ENCODE results near the gene TMEM271. TPM values are rescaled to one million over a fixed set of nuclear protein-coding genes. Genes with fewer than 3 reads are reported as not detected.
"Not testable (repeated sequence)": the region's sequence is repeated elsewhere in the genome, so short reads cannot be mapped to it uniquely, and the experiment has no call there.

The TMEM271 gene
- total and polyA plus RNA-seq, 2 donors: 0.02 to 0.05 TPM

DNA sequence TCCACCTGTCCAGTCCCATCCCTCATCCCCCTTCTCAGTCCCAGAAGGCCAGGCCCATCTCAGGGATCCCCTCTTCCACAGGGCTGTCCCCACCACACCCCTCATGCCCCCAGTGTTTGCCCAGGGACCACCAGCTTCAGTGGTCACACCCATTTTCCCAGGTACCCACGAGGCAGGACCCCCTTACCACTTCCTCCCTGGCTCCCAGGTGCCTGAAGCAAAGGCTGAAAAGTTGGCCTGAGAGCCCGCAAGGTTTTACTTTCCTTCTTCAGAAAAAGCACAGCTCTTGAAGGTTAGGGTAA lies 7.8 kb downstream of the TMEM271 start:
- WGBS: 50% methylated on average over 2 of the region's 2 CpGs
- Histone ChIP-seq H3K4me3 (ENCODE audit: low read length in 2 of 2) (no peak overlapping the region), H3K36me3 (ENCODE audit: control insufficient read depth in 2 of 2, insufficient read depth in 2 of 2, low read length in 1 of 2) (no peaks in the 10 kb centered on the region), H3K9me3 (ENCODE audit: control insufficient read depth in 2 of 2, insufficient read depth in 1 of 2, low read length in 1 of 2) (peaks cover 0 to 4% of the 10 kb centered on the region in 2 donors), H3K27me3 (ENCODE audit: control insufficient read depth in 2 of 2, insufficient read depth in 1 of 2, low read length in 1 of 2) (peaks cover 4 to 21% of the 10 kb centered on the region in 2 donors), H3K27ac (ENCODE audit: low read depth in 1 of 2, low read length in 1 of 2) (no peak overlapping the region), H3K4me1 (ENCODE audit: control insufficient read depth in 2 of 2, insufficient read depth in 2 of 2, low read length in 2 of 2) (no peaks in the 10 kb centered on the region)
- no peak for DNase-seq (ENCODE audit: low read depth in 6 of 9, low spot score in 9 of 9)

- Histone ChIP-seq H3K36me3 (ENCODE audit: control insufficient read depth in 2 of 2, insufficient read depth in 2 of 2, low read length in 1 of 2) (no peaks in the 10 kb centered on the region), H3K27me3 (ENCODE audit: control insufficient read depth in 2 of 2, insufficient read depth in 1 of 2, low read length in 1 of 2) (peaks cover 0 to 15% of the 10 kb centered on the region in 2 donors), H3K27ac (ENCODE audit: low read depth in 1 of 2, low read length in 1 of 2) (no peak overlapping the region), H3K4me3 (ENCODE audit: low read length in 2 of 2) (no peak overlapping the region), H3K4me1 (ENCODE audit: control insufficient read depth in 2 of 2, insufficient read depth in 2 of 2, low read length in 2 of 2) (no peaks in the 10 kb centered on the region), H3K9me3 (ENCODE audit: control insufficient read depth in 2 of 2, insufficient read depth in 1 of 2, low read length in 1 of 2) (peaks cover 0 to 4% of the 10 kb centered on the region in 2 donors)
- WGBS: 89% methylated on average over 10 of the region's 10 CpGs
- DNase-seq (ENCODE audit: low read depth in 6 of 9, low spot score in 9 of 9): no peak
These were observed 8.4 kb downstream of the TMEM271 start for GRCh38 chr4:567457-568350.

DNA sequence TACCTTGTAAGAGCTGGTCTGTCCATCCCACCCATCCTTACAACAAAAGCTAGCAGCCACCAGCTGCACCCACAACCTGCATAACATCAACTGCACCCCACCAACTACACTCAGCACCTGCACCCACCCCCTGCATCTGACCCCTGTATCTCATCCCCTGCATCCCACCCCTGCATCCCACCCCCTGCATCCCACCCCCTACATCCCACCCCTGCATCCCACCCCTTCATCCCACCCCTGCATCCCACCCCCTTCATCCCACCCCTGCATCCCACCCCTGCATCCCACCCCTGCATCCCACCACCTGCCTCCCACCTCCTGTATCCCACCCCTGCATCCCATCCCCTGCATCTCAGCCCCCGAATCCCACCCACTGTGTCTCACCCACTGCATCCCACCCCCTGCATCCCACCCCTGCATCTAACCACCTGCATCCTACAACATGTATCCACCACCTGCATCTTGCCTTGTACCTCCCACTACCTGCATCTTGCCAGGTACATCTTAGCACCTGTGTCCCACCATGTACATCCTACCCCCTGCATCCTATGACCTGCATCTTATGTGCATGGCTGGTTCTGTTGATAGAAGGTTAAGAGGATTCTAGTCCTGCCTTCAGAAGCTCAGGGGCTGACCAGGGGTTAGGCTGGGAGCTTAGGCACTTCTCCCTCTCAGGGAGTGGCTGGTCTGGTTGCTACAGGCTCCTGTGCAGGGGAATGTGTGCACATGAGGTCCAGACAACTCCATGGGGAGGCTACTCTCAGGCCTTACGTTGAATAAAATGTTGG lies 9.4 kb downstream of the TMEM271 start:
- Histone ChIP-seq H3K36me3 (ENCODE audit: control insufficient read depth in 2 of 2, insufficient read depth in 2 of 2, low read length in 1 of 2) (no peaks in the 10 kb centered on the region), H3K4me1 (ENCODE audit: control insufficient read depth in 2 of 2, insufficient read depth in 2 of 2, low read length in 2 of 2) (no peaks in the 10 kb centered on the region), H3K27ac (ENCODE audit: low read depth in 1 of 2, low read length in 1 of 2) (no peak overlapping the region), H3K9me3 (ENCODE audit: control insufficient read depth in 2 of 2, insufficient read depth in 1 of 2, low read length in 1 of 2) (peaks cover under 1 to 8% of the 10 kb centered on the region in 2 donors), H3K27me3 (ENCODE audit: control insufficient read depth in 2 of 2, insufficient read depth in 1 of 2, low read length in 1 of 2) (peaks cover 0 to 7% of the 10 kb centered on the region in 2 donors), H3K4me3 (ENCODE audit: low read length in 2 of 2) (no peak overlapping the region)
- DNase-seq (ENCODE audit: low read depth in 6 of 9, low spot score in 9 of 9): no peak
- WGBS: 82% methylated on average over 2 of the region's 2 CpGs

DNA sequence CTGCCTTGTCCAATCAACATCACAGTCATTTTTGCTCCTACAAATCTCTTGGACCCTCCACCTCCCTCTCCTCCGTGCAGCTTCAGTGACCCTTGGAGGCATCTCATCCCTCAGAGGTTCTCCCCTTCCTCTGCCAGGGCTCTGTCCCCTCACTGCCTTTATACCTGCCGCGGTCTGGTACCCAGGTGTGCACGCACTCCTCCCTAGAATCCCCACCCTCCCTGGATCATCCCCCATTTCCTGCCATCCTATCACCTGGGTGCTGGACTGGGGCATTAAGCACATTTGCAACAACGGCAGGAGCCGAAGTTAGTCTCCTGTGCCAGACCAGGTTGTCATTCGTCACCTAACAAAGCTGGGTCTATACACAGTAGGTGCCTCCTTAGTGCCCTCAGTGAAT lies 10.1 kb downstream of the TMEM271 start:
- Histone ChIP-seq H3K4me3 (ENCODE audit: low read length in 2 of 2) (no peak overlapping the region), H3K27me3 (ENCODE audit: control insufficient read depth in 2 of 2, insufficient read depth in 1 of 2, low read length in 1 of 2) (peaks cover 0 to 6% of the 10 kb centered on the region in 2 donors), H3K4me1 (ENCODE audit: control insufficient read depth in 2 of 2, insufficient read depth in 2 of 2, low read length in 2 of 2) (no peaks in the 10 kb centered on the region), H3K27ac (ENCODE audit: low read depth in 1 of 2, low read length in 1 of 2) (no peak overlapping the region), H3K36me3 (ENCODE audit: control insufficient read depth in 2 of 2, insufficient read depth in 2 of 2, low read length in 1 of 2) (no peaks in the 10 kb centered on the region), H3K9me3 (ENCODE audit: control insufficient read depth in 2 of 2, insufficient read depth in 1 of 2, low read length in 1 of 2) (peaks cover 3 to 15% of the 10 kb centered on the region in 2 donors)
- 93% methylated on average over 7 of the region's 7 CpGs for WGBS
- DNase-seq (ENCODE audit: low read depth in 6 of 9, low spot score in 9 of 9): no peak

- not testable (repeated sequence) for H3K27ac ChIP-seq (ENCODE audit: low read depth in 1 of 2, low read length in 1 of 2); H3K36me3 ChIP-seq (ENCODE audit: control insufficient read depth in 2 of 2, insufficient read depth in 2 of 2, low read length in 1 of 2); H3K4me1 ChIP-seq (ENCODE audit: control insufficient read depth in 2 of 2, insufficient read depth in 2 of 2, low read length in 2 of 2); H3K4me3 ChIP-seq (ENCODE audit: low read length in 2 of 2); DNase-seq (ENCODE audit: low read depth in 6 of 9, low spot score in 9 of 9); H3K27me3 ChIP-seq (ENCODE audit: control insufficient read depth in 2 of 2, insufficient read depth in 1 of 2, low read length in 1 of 2)
- peaks cover 3 to 18% of the 10 kb centered on the region in 2 donors for H3K9me3 ChIP-seq (ENCODE audit: control insufficient read depth in 2 of 2, insufficient read depth in 1 of 2, low read length in 1 of 2)
- WGBS: 98% methylated on average over 1 of the region's 1 CpG
These were observed 10.5 kb downstream of the TMEM271 start for GRCh38 chr4:565614-566013.

DNA sequence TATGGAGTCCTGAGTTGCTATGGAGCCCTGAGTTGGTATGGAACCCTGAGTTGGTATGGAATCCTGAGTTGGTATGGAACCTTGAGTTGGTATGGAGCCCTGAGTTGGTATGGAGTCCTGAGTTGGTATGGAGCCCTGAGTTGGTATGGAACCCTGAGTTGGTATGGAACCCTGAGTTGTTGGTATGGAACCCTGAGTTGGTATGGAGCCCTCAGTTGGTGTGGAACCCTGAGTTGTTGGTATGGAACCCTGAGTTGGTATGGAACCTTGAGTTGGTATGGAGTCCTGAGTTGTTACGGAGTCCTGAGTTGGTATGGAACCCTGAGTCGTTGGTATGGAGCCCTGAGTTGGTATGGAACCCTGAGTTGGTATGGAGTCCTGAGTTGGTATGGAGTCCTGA lies 13.6 kb downstream of the TMEM271 start:
- H3K36me3 ChIP-seq (ENCODE audit: control insufficient read depth in 2 of 2, insufficient read depth in 2 of 2, low read length in 1 of 2); DNase-seq (ENCODE audit: low read depth in 6 of 9, low spot score in 9 of 9); H3K4me1 ChIP-seq (ENCODE audit: control insufficient read depth in 2 of 2, insufficient read depth in 2 of 2, low read length in 2 of 2); H3K27ac ChIP-seq (ENCODE audit: low read depth in 1 of 2, low read length in 1 of 2); H3K27me3 ChIP-seq (ENCODE audit: control insufficient read depth in 2 of 2, insufficient read depth in 1 of 2, low read length in 1 of 2); H3K4me3 ChIP-seq (ENCODE audit: low read length in 2 of 2): not testable (repeated sequence)
- WGBS: 90% methylated on average over 2 of the region's 2 CpGs
- peaks cover 5 to 18% of the 10 kb centered on the region in 2 donors for H3K9me3 ChIP-seq (ENCODE audit: control insufficient read depth in 2 of 2, insufficient read depth in 1 of 2, low read length in 1 of 2)

DNA sequence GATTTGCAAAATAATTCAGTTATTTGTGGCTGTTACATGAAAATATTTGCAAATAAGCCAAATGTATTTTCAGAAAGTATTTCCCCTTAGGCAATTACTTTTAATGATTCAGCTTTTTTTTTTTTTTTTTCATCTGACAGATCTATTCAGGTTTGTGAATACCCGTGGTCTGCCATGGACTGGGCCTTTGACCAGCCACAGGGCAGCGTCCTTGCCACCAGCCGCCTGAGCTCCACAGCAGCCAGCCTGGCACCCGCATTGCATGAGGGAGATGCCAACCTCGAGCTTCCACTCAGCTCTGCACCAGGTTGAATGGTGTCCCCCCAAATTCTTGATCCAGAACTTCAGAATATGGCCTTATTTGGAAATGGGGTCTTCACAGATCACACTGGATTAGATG lies 14.7 kb downstream of the TMEM271 start:
- DNase-seq (ENCODE audit: low read depth in 6 of 9, low spot score in 9 of 9): no peak
- H3K27ac ChIP-seq (ENCODE audit: low read depth in 1 of 2, low read length in 1 of 2): no peak overlapping the region
- no peaks in the 10 kb centered on the region for H3K36me3 ChIP-seq (ENCODE audit: control insufficient read depth in 2 of 2, insufficient read depth in 2 of 2, low read length in 1 of 2)
- H3K9me3 ChIP-seq (ENCODE audit: control insufficient read depth in 2 of 2, insufficient read depth in 1 of 2, low read length in 1 of 2): peaks cover 5 to 18% of the 10 kb centered on the region in 2 donors
- no peak overlapping the region for H3K4me3 ChIP-seq (ENCODE audit: low read length in 2 of 2)
- H3K27me3 ChIP-seq (ENCODE audit: control insufficient read depth in 2 of 2, insufficient read depth in 1 of 2, low read length in 1 of 2): no peaks in the 10 kb centered on the region
- H3K4me1 ChIP-seq (ENCODE audit: control insufficient read depth in 2 of 2, insufficient read depth in 2 of 2, low read length in 2 of 2): no peaks in the 10 kb centered on the region
- WGBS: 87% methylated on average over 5 of the region's 5 CpGs

DNA sequence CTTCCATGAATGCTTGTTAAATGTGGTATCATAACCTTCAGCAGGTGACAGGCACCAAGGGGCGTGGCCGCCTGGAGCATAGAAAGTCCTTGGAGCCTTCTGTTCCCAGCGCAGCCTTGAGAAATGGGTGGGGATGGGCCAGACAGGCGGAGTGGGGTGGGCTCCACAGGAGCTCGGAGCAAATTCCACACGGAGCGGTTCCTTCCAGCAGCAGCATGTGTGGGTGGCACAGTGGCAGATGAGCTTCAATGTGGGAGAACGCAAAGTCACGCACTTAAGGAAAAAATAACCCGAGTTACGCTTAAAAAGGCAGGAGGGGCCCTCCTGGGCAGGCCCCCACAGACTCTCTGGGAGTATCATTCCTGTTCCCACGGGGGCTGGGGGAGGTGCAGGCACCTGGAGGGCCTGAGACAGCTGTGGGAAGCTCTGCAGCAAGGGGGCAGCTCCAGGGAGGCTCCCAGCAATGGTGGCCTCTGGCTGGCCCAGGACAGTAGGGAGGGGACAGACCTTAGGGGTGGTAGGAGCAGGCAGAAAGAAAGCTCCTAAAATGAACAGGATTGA lies 15.3 kb downstream of the TMEM271 start:
- no peaks in the 10 kb centered on the region for H3K4me1 ChIP-seq (ENCODE audit: control insufficient read depth in 2 of 2, insufficient read depth in 2 of 2, low read length in 2 of 2)
- DNase-seq (ENCODE audit: low read depth in 6 of 9, low spot score in 9 of 9): no peak
- H3K36me3 ChIP-seq (ENCODE audit: control insufficient read depth in 2 of 2, insufficient read depth in 2 of 2, low read length in 1 of 2): no peaks in the 10 kb centered on the region
- H3K27me3 ChIP-seq (ENCODE audit: control insufficient read depth in 2 of 2, insufficient read depth in 1 of 2, low read length in 1 of 2): no peaks in the 10 kb centered on the region
- WGBS: 87% methylated on average over 12 of the region's 12 CpGs
- no peak overlapping the region for H3K4me3 ChIP-seq (ENCODE audit: low read length in 2 of 2)
- peaks cover 5 to 14% of the 10 kb centered on the region in 2 donors for H3K9me3 ChIP-seq (ENCODE audit: control insufficient read depth in 2 of 2, insufficient read depth in 1 of 2, low read length in 1 of 2)
- H3K27ac ChIP-seq (ENCODE audit: low read depth in 1 of 2, low read length in 1 of 2): no peak overlapping the region

DNA sequence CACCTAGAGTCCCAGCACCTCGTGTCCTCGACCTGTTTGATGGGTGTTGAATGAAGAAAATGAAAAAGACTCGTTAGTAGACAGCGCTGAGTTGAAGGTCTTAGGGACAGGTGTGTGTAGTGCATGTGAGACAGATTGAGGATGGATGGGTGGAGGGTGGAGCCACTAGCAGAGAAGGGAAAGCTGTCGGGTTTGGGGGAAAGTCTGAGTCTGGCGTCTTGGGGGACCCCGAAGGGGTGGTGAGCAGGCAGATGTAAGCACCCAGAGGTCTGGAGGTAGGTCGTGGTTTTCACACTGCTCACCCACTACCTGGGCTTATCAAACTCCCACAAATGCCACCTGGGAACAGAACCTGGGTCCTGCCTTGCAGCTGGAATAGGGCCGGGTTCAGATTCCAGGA lies 16.0 kb downstream of the TMEM271 start:
- no peak for DNase-seq (ENCODE audit: low read depth in 6 of 9, low spot score in 9 of 9)
- WGBS: 81% methylated on average over 9 of the region's 9 CpGs
- H3K27me3 ChIP-seq (ENCODE audit: control insufficient read depth in 2 of 2, insufficient read depth in 1 of 2, low read length in 1 of 2): no peaks in the 10 kb centered on the region
- no peaks in the 10 kb centered on the region for H3K4me1 ChIP-seq (ENCODE audit: control insufficient read depth in 2 of 2, insufficient read depth in 2 of 2, low read length in 2 of 2)
- no peak overlapping the region for H3K27ac ChIP-seq (ENCODE audit: low read depth in 1 of 2, low read length in 1 of 2)
- H3K4me3 ChIP-seq (ENCODE audit: low read length in 2 of 2): no peak overlapping the region
- no peaks in the 10 kb centered on the region for H3K36me3 ChIP-seq (ENCODE audit: control insufficient read depth in 2 of 2, insufficient read depth in 2 of 2, low read length in 1 of 2)
- H3K9me3 ChIP-seq (ENCODE audit: control insufficient read depth in 2 of 2, insufficient read depth in 1 of 2, low read length in 1 of 2): peaks cover 5 to 14% of the 10 kb centered on the region in 2 donors

All from thymus (tissue), 11 donors.